PC-9 (cell line): ENCODE measurements around the gene NECTIN1. TPM values are rescaled to one million over a fixed set of nuclear protein-coding genes. Genes with fewer than 3 reads are reported as not detected.

Experiments
- BruUV-seq: library from RNA; stranded (reverse); fragments of 400-500 nt; replicated peaks from 2 replicates; lab custom pipeline; 2021; lab: Mats Ljungman, UMichigan
- CTCF ChIA-PET: fragments of 300-600 bp; sonication (Branson Sonifier 250); formaldehyde crosslinking; loops from one replicate; lab custom pipeline; 2022; ENCODE audit warnings: antibody characterized with exemption; lab: Charles Lee
- POLR2A ChIA-PET: fragments of 300-600 bp; sonication (Branson Sonifier 250); formaldehyde crosslinking; loops from one replicate; lab custom pipeline; 2022; ENCODE audit warnings: antibody characterized with exemption; ENCODE audit not compliant: unreplicated experiment; lab: Charles Lee
- DNase-seq, 2 experiments: peaks; one replicate each; pipeline versions ENCODE4 v3.0.0 to v3.0.0-alpha.2; 2015 to 2022; ENCODE audit warnings: mixed read lengths in 1 of 2
- H2AFZ ChIP-seq: fragments of 200-600 bp; sonication (generic); 2 replicates; pipeline ENCODE4 v1.8.1; 2017; ENCODE audit warnings: antibody characterized with exemption
- H3F3A ChIP-seq: fragments of 200-600 bp; sonication (generic); 2 replicates; pipeline ENCODE4 v1.8.1; 2017; ENCODE audit warnings: antibody characterized with exemption, mild to moderate bottlenecking, low read depth; ENCODE audit not compliant: insufficient read depth
- H3K27ac ChIP-seq: fragments of 200-600 bp; sonication (generic); 2 replicates; pipeline ENCODE4 v1.6.1; 2016; ENCODE audit warnings: mixed run types
- H3K27me3 ChIP-seq: fragments of 200-600 bp; sonication (generic); 2 replicates; pipeline ENCODE4 v1.6.1; 2016; ENCODE audit warnings: low read depth, mixed run types; ENCODE audit not compliant: insufficient read depth
- H3K36me3 ChIP-seq: fragments of 200-600 bp; sonication (generic); 2 replicates; pipeline ENCODE4 v1.6.1; 2016; ENCODE audit warnings: low read depth, mixed run types
- H3K4me1 ChIP-seq: fragments of 200-600 bp; sonication (generic); replicated peaks from 2 replicates; pipeline ENCODE4 v1.6.1; 2016; ENCODE audit warnings: mixed run types; ENCODE audit not compliant: insufficient read depth
- H3K4me2 ChIP-seq: fragments of 200-600 bp; sonication (generic); 2 replicates; pipeline ENCODE4 v1.6.1; 2017; ENCODE audit warnings: mixed run types
- H3K4me3 ChIP-seq: fragments of 200-600 bp; sonication (generic); 2 replicates; pipeline ENCODE4 v1.6.1; 2016; ENCODE audit warnings: mixed run types
- H3K79me2 ChIP-seq: fragments of 200-600 bp; sonication (generic); 2 replicates; pipeline ENCODE4 v1.6.1; 2017; ENCODE audit warnings: low read depth, mixed run types
- H3K9me2 ChIP-seq: fragments of 200-600 bp; sonication (generic); 2 replicates; pipeline ENCODE4 v1.8.1; 2017; ENCODE audit warnings: mild to moderate bottlenecking; ENCODE audit not compliant: insufficient read depth
- H3K9me3 ChIP-seq: fragments of 200-600 bp; sonication (generic); 2 replicates; pipeline ENCODE4 v1.8.1; 2016; ENCODE audit warnings: low read depth; ENCODE audit not compliant: insufficient read depth
- H4K20me1 ChIP-seq: fragments of 200-600 bp; sonication (generic); 2 replicates; pipeline ENCODE4 v1.8.1; 2017; ENCODE audit not compliant: insufficient read depth
- EZH2 ChIP-seq: fragments of 200-600 bp; sonication (generic); IDR thresholded peaks from 2 replicates; pipeline ENCODE4 v1.8.0; 2017; ENCODE audit warnings: antibody characterized with exemption, low read depth
- intact Hi-C: fragments of 100-400 bp; cut with micrococcal nuclease; formaldehyde crosslinking; loops from one replicate; pipeline ENCODE4 v1.10.0; 2022; ENCODE audit not compliant: unreplicated experiment
- total RNA-seq: library from RNA; stranded (reverse); gene quantifications from 2 replicates; pipeline ENCODE4 v1.2.3, GENCODE V29; 2021
- TF ChIP-seq, protein P1 (sequence below): fragments of 200-600 bp; sonication (generic); conservative IDR thresholded peaks from 2 replicates; pipeline ENCODE4 v1.6.1; 2017; ENCODE audit warnings: mixed run types, antibody characterized with exemption, mild to moderate bottlenecking, moderate library complexity

Gene NECTIN1
- total RNA-seq, 1 experiment from 2014 or later = 17.6 TPM

DNA sequence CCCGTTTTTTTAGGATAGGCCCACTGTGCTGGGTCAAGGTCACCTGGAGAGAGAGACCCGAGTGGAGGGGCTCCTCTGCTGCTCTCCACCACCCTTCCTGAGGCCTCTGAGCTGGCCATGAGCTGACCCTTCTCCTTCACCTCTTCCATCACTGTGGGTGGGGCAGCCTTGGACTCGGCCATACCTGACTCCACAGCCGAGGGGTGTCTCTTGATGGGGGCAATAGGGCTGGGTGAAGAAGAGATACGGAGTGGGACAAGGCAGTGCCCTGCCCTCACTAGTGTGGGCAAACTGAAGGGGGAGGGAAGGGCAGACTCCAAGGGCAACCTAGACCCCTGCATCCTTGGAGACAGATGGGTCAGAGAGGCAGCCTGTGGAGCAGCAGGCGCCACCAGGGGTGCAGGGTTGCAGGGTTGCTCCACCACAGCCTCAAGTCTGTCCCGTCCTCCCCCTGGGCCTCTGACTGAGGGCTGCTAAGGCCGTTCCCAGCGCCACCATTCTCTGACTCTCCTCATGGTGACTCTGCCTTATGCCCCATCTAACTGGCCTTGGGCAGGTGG, 20.1 kb upstream of the NECTIN1 start:
- no peak overlapping the region for H3K4me3 ChIP-seq
- H3K9me2 ChIP-seq = no peaks in the 10 kb centered on the region
- ChIA-PET CTCF (no interaction called here), POLR2A (no interaction called here)
- H3K79me2 ChIP-seq = no peaks in the 10 kb centered on the region
- no peaks in the 10 kb centered on the region for H3F3A ChIP-seq
- no peak overlapping the region for H2AFZ ChIP-seq
- no peaks in the 10 kb centered on the region for H3K36me3 ChIP-seq
- H3K27me3 ChIP-seq = peaks cover 98% of the 10 kb centered on the region
- no peaks in the 10 kb centered on the region for H3K9me3 ChIP-seq
- H4K20me1 ChIP-seq = no peaks in the 10 kb centered on the region; the same call in 1 of the 2 replicates
- TF ChIP-seq, protein P1, sequence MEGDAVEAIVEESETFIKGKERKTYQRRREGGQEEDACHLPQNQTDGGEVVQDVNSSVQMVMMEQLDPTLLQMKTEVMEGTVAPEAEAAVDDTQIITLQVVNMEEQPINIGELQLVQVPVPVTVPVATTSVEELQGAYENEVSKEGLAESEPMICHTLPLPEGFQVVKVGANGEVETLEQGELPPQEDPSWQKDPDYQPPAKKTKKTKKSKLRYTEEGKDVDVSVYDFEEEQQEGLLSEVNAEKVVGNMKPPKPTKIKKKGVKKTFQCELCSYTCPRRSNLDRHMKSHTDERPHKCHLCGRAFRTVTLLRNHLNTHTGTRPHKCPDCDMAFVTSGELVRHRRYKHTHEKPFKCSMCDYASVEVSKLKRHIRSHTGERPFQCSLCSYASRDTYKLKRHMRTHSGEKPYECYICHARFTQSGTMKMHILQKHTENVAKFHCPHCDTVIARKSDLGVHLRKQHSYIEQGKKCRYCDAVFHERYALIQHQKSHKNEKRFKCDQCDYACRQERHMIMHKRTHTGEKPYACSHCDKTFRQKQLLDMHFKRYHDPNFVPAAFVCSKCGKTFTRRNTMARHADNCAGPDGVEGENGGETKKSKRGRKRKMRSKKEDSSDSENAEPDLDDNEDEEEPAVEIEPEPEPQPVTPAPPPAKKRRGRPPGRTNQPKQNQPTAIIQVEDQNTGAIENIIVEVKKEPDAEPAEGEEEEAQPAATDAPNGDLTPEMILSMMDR = no peak
- TF ChIP-seq EZH2 = no peak
- no TSS peak for BruUV-seq
- H3K4me1 ChIP-seq = no peaks in the 10 kb centered on the region
- no peak overlapping the region for H3K27ac ChIP-seq
- no peak for DNase-seq
- intact Hi-C loops = no loop called here
- H3K4me2 ChIP-seq = no peak overlapping the region

DNA sequence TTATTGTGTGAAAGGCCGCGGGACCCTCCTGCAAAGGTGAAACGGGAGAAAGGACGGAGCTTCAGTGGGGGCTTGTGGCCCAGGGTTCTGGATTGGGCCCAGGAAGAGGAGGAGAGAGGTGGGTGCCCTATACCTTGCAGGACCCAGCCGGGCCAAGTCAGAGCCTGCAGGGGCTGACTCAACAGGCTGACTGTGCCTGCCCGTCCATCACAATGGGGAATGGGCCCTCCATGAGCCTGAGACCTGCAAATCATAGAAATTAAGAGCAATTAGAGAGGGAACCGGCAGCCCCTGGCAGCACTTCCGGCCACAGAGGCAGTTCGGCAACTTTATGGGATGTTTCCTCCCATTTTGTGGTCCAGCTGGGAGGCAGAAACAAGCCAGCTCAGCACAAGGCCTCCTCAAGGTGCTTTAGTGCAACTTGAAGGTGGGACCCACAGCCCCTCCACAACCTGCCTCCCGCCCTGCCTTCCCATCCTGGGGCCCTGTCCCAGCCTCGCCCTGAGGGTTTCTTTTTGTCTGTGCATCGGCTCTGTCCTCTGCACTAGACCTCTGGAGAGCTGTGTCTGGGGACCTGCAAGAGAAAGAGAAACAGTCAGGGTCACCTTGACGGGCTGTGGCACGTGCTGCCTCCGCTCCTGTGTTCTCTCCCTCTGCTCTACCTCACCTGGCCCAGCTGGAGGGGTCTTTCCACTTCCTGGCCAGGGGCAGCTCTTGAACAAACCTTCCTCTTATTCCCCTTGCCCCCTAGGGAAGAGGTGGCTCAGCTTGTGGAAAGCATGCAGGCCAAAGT, 19.1 kb upstream of the NECTIN1 start:
- no peaks in the 10 kb centered on the region for H3K9me3 ChIP-seq
- POLR2A ChIA-PET = no interaction called here
- no peaks in the 10 kb centered on the region for H3K36me3 ChIP-seq
- no peaks in the 10 kb centered on the region for H3F3A ChIP-seq
- CTCF ChIA-PET = no interaction called here
- H4K20me1 ChIP-seq = no peaks in the 10 kb centered on the region; the same call in 1 of the 2 replicates
- DNase-seq = no peak
- no peaks in the 10 kb centered on the region for H3K9me2 ChIP-seq
- H3K27me3 ChIP-seq = peaks cover 95% of the 10 kb centered on the region
- no peaks in the 10 kb centered on the region for H3K4me1 ChIP-seq
- no TSS peak for BruUV-seq
- intact Hi-C loops = no loop called here
- no peak overlapping the region for H3K4me2 ChIP-seq
- H3K4me3 ChIP-seq = no peak overlapping the region
- no peaks in the 10 kb centered on the region for H3K79me2 ChIP-seq
- no peak overlapping the region for H3K27ac ChIP-seq
- TF ChIP-seq, protein P1 = no peak
- TF ChIP-seq EZH2 = no peak
- H2AFZ ChIP-seq = no peak overlapping the region

DNA sequence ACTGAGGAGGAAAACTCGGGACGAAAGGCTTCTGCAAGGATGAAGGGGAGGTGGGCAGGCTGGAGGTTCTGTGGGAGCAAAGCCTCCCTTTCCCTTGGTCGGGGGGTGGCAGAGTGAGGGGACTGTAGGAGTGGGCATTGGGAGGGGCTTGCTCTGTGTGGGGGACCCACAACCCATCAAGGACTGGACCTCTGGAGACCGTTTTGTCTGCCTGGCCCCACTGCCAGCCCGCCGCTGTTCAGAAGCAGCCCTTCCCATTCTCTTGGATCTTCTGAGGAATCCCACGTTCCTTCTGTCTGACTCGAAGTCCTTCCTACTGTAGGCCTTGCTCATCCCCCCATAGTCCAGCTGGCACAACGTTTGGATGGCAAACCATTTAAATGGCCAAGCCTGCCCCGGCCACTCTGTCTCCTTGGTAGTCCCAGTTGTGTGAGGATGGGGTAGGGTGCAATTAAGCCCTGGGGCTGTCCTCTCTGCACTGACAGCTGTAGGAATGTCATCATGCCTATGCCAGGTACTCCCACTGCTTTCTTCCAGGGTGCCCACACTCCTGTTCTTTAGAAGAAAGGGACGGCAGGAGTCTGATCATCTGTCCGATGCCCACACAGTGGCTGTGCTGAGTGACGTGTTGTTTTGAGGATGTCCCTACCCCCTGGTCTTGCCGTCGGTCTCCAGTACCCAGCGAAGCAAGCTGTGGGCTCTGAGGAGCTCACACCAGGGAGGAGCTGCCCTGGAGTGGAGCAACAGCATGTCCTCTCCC, 17.0 kb upstream of the NECTIN1 start:
- H3K79me2 ChIP-seq = no peaks in the 10 kb centered on the region
- H3K4me3 ChIP-seq = no peak overlapping the region
- no peaks in the 10 kb centered on the region for H3K36me3 ChIP-seq
- H3F3A ChIP-seq = no peaks in the 10 kb centered on the region
- no peak for TF ChIP-seq EZH2
- TF ChIP-seq, protein P1 = no peak
- H3K27me3 ChIP-seq = peaks cover 84% of the 10 kb centered on the region
- no peak overlapping the region for H3K4me2 ChIP-seq
- H3K4me1 ChIP-seq = no peaks in the 10 kb centered on the region
- H3K9me3 ChIP-seq = no peaks in the 10 kb centered on the region
- no peaks in the 10 kb centered on the region; the same call in 1 of the 2 replicates for H4K20me1 ChIP-seq
- CTCF ChIA-PET = no interaction called here
- H3K9me2 ChIP-seq = no peaks in the 10 kb centered on the region
- no peak for DNase-seq
- intact Hi-C loops = no loop called here
- no peak overlapping the region for H3K27ac ChIP-seq
- POLR2A ChIA-PET = no interaction called here
- H2AFZ ChIP-seq = no peak overlapping the region
- no TSS peak for BruUV-seq
